22Rv1 (cell line): ENCODE measurements around the gene PRR19.

Source experiments
- CTCF ChIP-seq: fragments of 450-650 bp; IDR thresholded peaks from 2 replicates; pipeline ENCODE4 v1.5.1; 2017; ENCODE audit warnings: mild to moderate bottlenecking
- ZFX ChIP-seq: fragments of 450-650 bp; IDR thresholded peaks from 2 replicates; pipeline ENCODE4 v1.6.1; 2017; ENCODE audit warnings: antibody characterized with exemption, borderline replicate concordance

GRCh38 chr19:42282819-42283187, 19.1 kb upstream of the PRR19 start:
- TF ChIP-seq CTCF = no peak
- TF ChIP-seq ZFX = no peak
